K562 (cell line): ENCODE measurements around the gene SLC35E1. TPM values are rescaled to one million over a fixed set of nuclear protein-coding genes. Genes with fewer than 3 reads are reported as not detected.

Experiments
- FOXA3 ChIP-seq, 2 experiments: fragments of 450-650 bp in 1 of 2; sonication (generic) in 1 of 2; formaldehyde crosslinking; IDR thresholded peaks in 1 of 2; conservative IDR thresholded peaks in 1 of 2; 2 replicates each; pipeline versions ENCODE4 v1.4.0 to v1.8.0; 2020 to 2022; ENCODE audit warnings: mild to moderate bottlenecking in 2 of 2, missing genetic modification reagents in 1 of 2
- HIVEP1 ChIP-seq: fragments of 250-450 bp; sonication (Bioruptor Pico); IDR thresholded peaks from 2 replicates; pipeline ENCODE4 v1.4.0; 2020; ENCODE audit warnings: mild to moderate bottlenecking
- JUN ChIP-seq, 2 experiments: sonication (generic) in 1 of 2; formaldehyde crosslinking in 1 of 2; IDR thresholded peaks; 2 replicates each; pipeline versions ENCODE4 v1.6.1 to v1.8.0; 2012 to 2022; ENCODE audit warnings: borderline replicate concordance in 2 of 2, mild to moderate bottlenecking in 2 of 2, improper control_type of control experiment in 1 of 2, low read depth in 1 of 2, low read length in 1 of 2, missing genetic modification reagents in 1 of 2
- JUND ChIP-seq, 2 experiments: IDR thresholded peaks; 2 replicates in 1 of 2; 3 replicates in 1 of 2; pipeline ENCODE4 v1.6.1; 2011; ENCODE audit warnings: borderline replicate concordance in 2 of 2, low read depth in 2 of 2, low read length in 2 of 2, improper control_type of control experiment in 1 of 2, missing biosample characterization in 1 of 2, missing genetic modification characterization in 1 of 2, missing genetic modification reagents in 1 of 2
- LCOR ChIP-seq: sonication (generic); formaldehyde crosslinking; IDR thresholded peaks from 2 replicates; pipeline ENCODE4 v1.8.0; 2022; ENCODE audit warnings: mild to moderate bottlenecking, missing genetic modification reagents
- PCBP1 ChIP-seq: fragments of 200-400 bp; formaldehyde crosslinking; IDR thresholded peaks from 2 replicates; pipeline ENCODE4 v1.6.1; 2018; ENCODE audit warnings: mild to moderate bottlenecking, low read depth, low read length; ENCODE audit not compliant: poor library complexity, severe bottlenecking
- PTRF ChIP-seq: fragments of 450-650 bp; IDR thresholded peaks from 2 replicates; pipeline ENCODE4 v1.6.1; 2016; ENCODE audit warnings: mild to moderate bottlenecking, missing genetic modification characterization, missing compliant biosample characterization
- PTTG1 ChIP-seq: fragments of 450-650 bp; IDR thresholded peaks from 2 replicates; pipeline ENCODE4 v1.6.1; 2016; ENCODE audit warnings: low read depth, mild to moderate bottlenecking, missing genetic modification characterization, missing compliant biosample characterization
- ZFX ChIP-seq: sonication (generic); formaldehyde crosslinking; IDR thresholded peaks from 2 replicates; pipeline ENCODE4 v1.8.0; 2022; ENCODE audit warnings: mild to moderate bottlenecking, missing genetic modification reagents, moderate library complexity
- ZNF146 ChIP-seq: IDR thresholded peaks from one replicate; pipeline ENCODE4 v1.6.1; 2018; ENCODE audit warnings: missing compliant biosample characterization; ENCODE audit not compliant: unreplicated experiment
- polyA plus RNA-seq, 8 experiments: library from polyadenylated mRNA; depleted of rRNA in 4 of 8; stranded (reverse) in 5 of 8; unstranded in 3 of 8; fragments of >200 nt; fragmentation: Nextera tagmentation in 2 of 8; fragmentation: Illumina TruSeq in 1 of 8; extraction: Ambion mirVana in 2 of 8; extraction: Trizol in 1 of 8; gene quantifications; 2 replicates each; pipeline versions ENCODE4 v1.2.1 to v1.2.3, GENCODE V29; 2011 to 2014; ENCODE audit warnings: inconsistent platforms in 1 of 8, missing spikeins in 1 of 8
- total RNA-seq, 7 experiments: library from RNA; depleted of rRNA in 6 of 7; stranded (reverse); fragments of >200 nt in 6 of 7; fragmentation: Illumina TruSeq in 2 of 7; extraction: Trizol in 2 of 7; gene quantifications; 2 replicates each; pipeline versions ENCODE4 v1.2.1 to v1.2.3, GENCODE V29; 2011 to 2021; ENCODE audit warnings: low replicate concordance in 1 of 7
- TF ChIP-seq, protein P1 (sequence below), 2 experiments: fragments of 450-650 bp in 1 of 2; sonication (generic) in 1 of 2; formaldehyde crosslinking in 1 of 2; IDR thresholded peaks in 1 of 2; conservative IDR thresholded peaks in 1 of 2; 2 replicates each; pipeline versions ENCODE4 v1.6.1 to v1.8.1; 2016 to 2023; ENCODE audit warnings: mild to moderate bottlenecking in 2 of 2, moderate library complexity in 2 of 2, inconsistent platforms in 1 of 2, missing genetic modification reagents in 1 of 2
- TF ChIP-seq, protein P2 (sequence below), 2 experiments: fragments of 450-650 bp; IDR thresholded peaks; 2 replicates each; pipeline ENCODE4 v1.6.1; 2018; ENCODE audit warnings: mild to moderate bottlenecking in 2 of 2, low read depth in 1 of 2; ENCODE audit not compliant: partially characterized antibody in 2 of 2
- TF ChIP-seq, protein P3 (sequence below): IDR thresholded peaks from 3 replicates; pipeline ENCODE4 v1.6.1; 2011; ENCODE audit warnings: borderline replicate concordance, mild to moderate bottlenecking, moderate library complexity; ENCODE audit not compliant: insufficient read length; ENCODE audit errors: extremely low read depth
- TF ChIP-seq, protein P4 (sequence below): sonication (generic); formaldehyde crosslinking; IDR thresholded peaks from 2 replicates; pipeline ENCODE4 v1.8.0; 2022; ENCODE audit warnings: mild to moderate bottlenecking, missing genetic modification reagents

SLC35E1 gene
- total and polyA plus RNA-seq, 9 of the 15 experiments (the other 6 are each of a cell fraction or from before 2014, with no cell fraction given) = 15.0 to 40.1 (median 25.7) TPM

- TF ChIP-seq, protein P1, sequence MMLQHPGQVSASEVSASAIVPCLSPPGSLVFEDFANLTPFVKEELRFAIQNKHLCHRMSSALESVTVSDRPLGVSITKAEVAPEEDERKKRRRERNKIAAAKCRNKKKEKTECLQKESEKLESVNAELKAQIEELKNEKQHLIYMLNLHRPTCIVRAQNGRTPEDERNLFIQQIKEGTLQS (IDR thresholded peaks at IDR 0.05) = no peak
- TF ChIP-seq, protein P1 (CRISPR knock-in tag; conservative IDR thresholded peaks at IDR 0.05) = no peak
- TF ChIP-seq PCBP1 (no peak), PTRF (tag) (no peak), JUND (IDR thresholded peaks at IDR 0.05; ENCODE audit: borderline replicate concordance, low read depth, low read length) (peak; percentile 33; the same call in 1 of the 2 replicates), JUND (tag; IDR thresholded peaks at IDR 0.05; ENCODE audit: borderline replicate concordance, low read depth, low read length) (no peak; the same call in 2 of the 3 replicates), ZNF146 (CRISPR knock-in tag) (no peak), JUN (IDR thresholded peaks at IDR 0.05; ENCODE audit: borderline replicate concordance, low read depth, low read length) (0 out of 2 replicates have a peak, but pooled peaks have one; percentile 25), JUN (CRISPR knock-in tag; IDR thresholded peaks at IDR 0.05; ENCODE audit: borderline replicate concordance) (no peak), LCOR (CRISPR knock-in tag) (peak; percentile 79), PTTG1 (tag) (no peak), HIVEP1 (CRISPR knock-in tag) (no peak), FOXA3 (CRISPR knock-in tag; conservative IDR thresholded peaks at IDR 0.05 in 1 of 2, IDR thresholded peaks at IDR 0.05 in 1 of 2) (no peak), ZFX (CRISPR knock-in tag) (peak; percentile 74)
- TF ChIP-seq, protein P2, sequence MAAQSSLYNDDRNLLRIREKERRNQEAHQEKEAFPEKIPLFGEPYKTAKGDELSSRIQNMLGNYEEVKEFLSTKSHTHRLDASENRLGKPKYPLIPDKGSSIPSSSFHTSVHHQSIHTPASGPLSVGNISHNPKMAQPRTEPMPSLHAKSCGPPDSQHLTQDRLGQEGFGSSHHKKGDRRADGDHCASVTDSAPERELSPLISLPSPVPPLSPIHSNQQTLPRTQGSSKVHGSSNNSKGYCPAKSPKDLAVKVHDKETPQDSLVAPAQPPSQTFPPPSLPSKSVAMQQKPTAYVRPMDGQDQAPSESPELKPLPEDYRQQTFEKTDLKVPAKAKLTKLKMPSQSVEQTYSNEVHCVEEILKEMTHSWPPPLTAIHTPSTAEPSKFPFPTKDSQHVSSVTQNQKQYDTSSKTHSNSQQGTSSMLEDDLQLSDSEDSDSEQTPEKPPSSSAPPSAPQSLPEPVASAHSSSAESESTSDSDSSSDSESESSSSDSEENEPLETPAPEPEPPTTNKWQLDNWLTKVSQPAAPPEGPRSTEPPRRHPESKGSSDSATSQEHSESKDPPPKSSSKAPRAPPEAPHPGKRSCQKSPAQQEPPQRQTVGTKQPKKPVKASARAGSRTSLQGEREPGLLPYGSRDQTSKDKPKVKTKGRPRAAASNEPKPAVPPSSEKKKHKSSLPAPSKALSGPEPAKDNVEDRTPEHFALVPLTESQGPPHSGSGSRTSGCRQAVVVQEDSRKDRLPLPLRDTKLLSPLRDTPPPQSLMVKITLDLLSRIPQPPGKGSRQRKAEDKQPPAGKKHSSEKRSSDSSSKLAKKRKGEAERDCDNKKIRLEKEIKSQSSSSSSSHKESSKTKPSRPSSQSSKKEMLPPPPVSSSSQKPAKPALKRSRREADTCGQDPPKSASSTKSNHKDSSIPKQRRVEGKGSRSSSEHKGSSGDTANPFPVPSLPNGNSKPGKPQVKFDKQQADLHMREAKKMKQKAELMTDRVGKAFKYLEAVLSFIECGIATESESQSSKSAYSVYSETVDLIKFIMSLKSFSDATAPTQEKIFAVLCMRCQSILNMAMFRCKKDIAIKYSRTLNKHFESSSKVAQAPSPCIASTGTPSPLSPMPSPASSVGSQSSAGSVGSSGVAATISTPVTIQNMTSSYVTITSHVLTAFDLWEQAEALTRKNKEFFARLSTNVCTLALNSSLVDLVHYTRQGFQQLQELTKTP (IDR thresholded peaks at IDR 0.05; ENCODE audit: low read depth in 1 of 2, partially characterized antibody in 2 of 2) = no peak
- TF ChIP-seq, protein P3, sequence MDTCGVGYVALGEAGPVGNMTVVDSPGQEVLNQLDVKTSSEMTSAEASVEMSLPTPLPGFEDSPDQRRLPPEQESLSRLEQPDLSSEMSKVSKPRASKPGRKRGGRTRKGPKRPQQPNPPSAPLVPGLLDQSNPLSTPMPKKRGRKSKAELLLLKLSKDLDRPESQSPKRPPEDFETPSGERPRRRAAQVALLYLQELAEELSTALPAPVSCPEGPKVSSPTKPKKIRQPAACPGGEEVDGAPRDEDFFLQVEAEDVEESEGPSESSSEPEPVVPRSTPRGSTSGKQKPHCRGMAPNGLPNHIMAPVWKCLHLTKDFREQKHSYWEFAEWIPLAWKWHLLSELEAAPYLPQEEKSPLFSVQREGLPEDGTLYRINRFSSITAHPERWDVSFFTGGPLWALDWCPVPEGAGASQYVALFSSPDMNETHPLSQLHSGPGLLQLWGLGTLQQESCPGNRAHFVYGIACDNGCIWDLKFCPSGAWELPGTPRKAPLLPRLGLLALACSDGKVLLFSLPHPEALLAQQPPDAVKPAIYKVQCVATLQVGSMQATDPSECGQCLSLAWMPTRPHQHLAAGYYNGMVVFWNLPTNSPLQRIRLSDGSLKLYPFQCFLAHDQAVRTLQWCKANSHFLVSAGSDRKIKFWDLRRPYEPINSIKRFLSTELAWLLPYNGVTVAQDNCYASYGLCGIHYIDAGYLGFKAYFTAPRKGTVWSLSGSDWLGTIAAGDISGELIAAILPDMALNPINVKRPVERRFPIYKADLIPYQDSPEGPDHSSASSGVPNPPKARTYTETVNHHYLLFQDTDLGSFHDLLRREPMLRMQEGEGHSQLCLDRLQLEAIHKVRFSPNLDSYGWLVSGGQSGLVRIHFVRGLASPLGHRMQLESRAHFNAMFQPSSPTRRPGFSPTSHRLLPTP = no peak
- TF ChIP-seq, protein P4, sequence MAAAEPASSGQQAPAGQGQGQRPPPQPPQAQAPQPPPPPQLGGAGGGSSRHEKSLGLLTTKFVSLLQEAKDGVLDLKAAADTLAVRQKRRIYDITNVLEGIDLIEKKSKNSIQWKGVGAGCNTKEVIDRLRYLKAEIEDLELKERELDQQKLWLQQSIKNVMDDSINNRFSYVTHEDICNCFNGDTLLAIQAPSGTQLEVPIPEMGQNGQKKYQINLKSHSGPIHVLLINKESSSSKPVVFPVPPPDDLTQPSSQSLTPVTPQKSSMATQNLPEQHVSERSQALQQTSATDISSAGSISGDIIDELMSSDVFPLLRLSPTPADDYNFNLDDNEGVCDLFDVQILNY (CRISPR knock-in tag) = no peak
These were observed 29.9 kb downstream of the SLC35E1 start, which contains the start of gene CHERP (continued) for GRCh38 chr19:16542045-16542909.
